HG03378 (cell line): Measurements from ENCODE around the gene MIA3.
"Not testable (repeated sequence)": the region's sequence is repeated elsewhere in the genome, so short reads cannot be mapped to it uniquely, and the experiment has no call there.

Experiments
- ATAC-seq: cut with Tn5 transposase; IDR thresholded peaks from one replicate; pipeline ENCODE4 v1.9.1; 2021; ENCODE audit warnings: mild to moderate bottlenecking, moderate library complexity; ENCODE audit not compliant: unreplicated experiment

MIA3 gene

GRCh38 chr1:222618001-222618879 lies at the start of gene MIA3:
TSS of gene MIA3 (plus strand) at chr1:222618097. CDS start at chr1:222618111, 14 bp downstream.
- peak; percentile 39 for ATAC-seq

GRCh38 chr1:222570837-222571236 lies 47.1 kb upstream of the MIA3 start:
- ATAC-seq: no peak

GRCh38 chr1:222579316-222579715 lies 38.6 kb upstream of the MIA3 start:
- ATAC-seq: no peak

- peak; percentile 68 for ATAC-seq
Observed at GRCh38 chr1:222582099-222582774, 35.7 kb upstream of the MIA3 start.

- peak; percentile 88 for ATAC-seq
Observed at GRCh38 chr1:222583079-222583478, 34.8 kb upstream of the MIA3 start.

GRCh38 chr1:222586842-222587241 lies 31.1 kb upstream of the MIA3 start:
- ATAC-seq: no peak

- no peak for ATAC-seq
Observed at GRCh38 chr1:222588135-222588534, 29.8 kb upstream of the MIA3 start.

- ATAC-seq: peak; percentile 97
Observed at GRCh38 chr1:222589462-222590302, 28.2 kb upstream of the MIA3 start, which contains the start of gene TAF1A. TSS of gene TAF1A (minus strand) at chr1:222589933.

- ATAC-seq: no peak
Observed at GRCh38 chr1:222592171-222592570, 25.7 kb upstream of the MIA3 start.

- ATAC-seq: no peak
Observed at GRCh38 chr1:222594789-222595188, 23.1 kb upstream of the MIA3 start.

GRCh38 chr1:222596696-222597095 lies 21.2 kb upstream of the MIA3 start:
- ATAC-seq: no peak

- no peak for ATAC-seq
Observed at GRCh38 chr1:222600281-222600680, 17.6 kb upstream of the MIA3 start.

GRCh38 chr1:222601257-222601656 lies 16.6 kb upstream of the MIA3 start:
- no peak for ATAC-seq

- ATAC-seq: no peak
Observed at GRCh38 chr1:222606757-222607156, 11.1 kb upstream of the MIA3 start.

GRCh38 chr1:222609111-222609510 lies 8.8 kb upstream of the MIA3 start:
- ATAC-seq: not testable (repeated sequence)

- no peak for ATAC-seq
Observed at GRCh38 chr1:222610728-222611127, 7.2 kb upstream of the MIA3 start.

- ATAC-seq: no peak
Observed at GRCh38 chr1:222613627-222614026, 4.3 kb upstream of the MIA3 start.

GRCh38 chr1:222616525-222616924 lies 1.4 kb upstream of the MIA3 start:
- ATAC-seq: no peak

- peak; percentile 87 for ATAC-seq
Observed at GRCh38 chr1:222617367-222617951, 438 bp upstream of the MIA3 start.

GRCh38 chr1:222618880-222619596 lies 1.1 kb downstream of the MIA3 start:
- ATAC-seq: no peak
